GM12873 (cell line): ENCODE results near the gene EPAS1.

Experiments
- CTCF ChIP-seq: IDR thresholded peaks from 2 replicates; pipeline ENCODE4 v1.5.1; 2012; ENCODE audit warnings: low read depth, mild to moderate bottlenecking, moderate library complexity, low read length, control low read depth; ENCODE audit not compliant: insufficient read depth; ENCODE audit errors: missing control alignments

EPAS1 gene

GRCh38 chr2:46393865-46394264 is 96.7 kb downstream of the EPAS1 start:
- no peak for TF ChIP-seq CTCF

- no peak for TF ChIP-seq CTCF
Measured at GRCh38 chr2:46394649-46395510, 97.7 kb downstream of the EPAS1 start.

- no peak for TF ChIP-seq CTCF
Measured at GRCh38 chr2:46400016-46400415, 102.8 kb downstream of the EPAS1 start.

GRCh38 chr2:46402874-46403273 is 105.7 kb downstream of the EPAS1 start:
- no peak for TF ChIP-seq CTCF

GRCh38 chr2:46404181-46404759 is 107.1 kb downstream of the EPAS1 start:
- no peak for TF ChIP-seq CTCF

- TF ChIP-seq CTCF: no peak
Measured at GRCh38 chr2:46407852-46408455, 110.7 kb downstream of the EPAS1 start.

GRCh38 chr2:46409756-46410155 is 112.5 kb downstream of the EPAS1 start:
- TF ChIP-seq CTCF: no peak
